GM21367 (cell line): ENCODE results near the gene HGD.
A peak's percentile ranks its signal among the peaks of the same experiment; 100 is the strongest.

Experiments
- ATAC-seq: cut with Tn5 transposase; IDR thresholded peaks from one replicate; pipeline ENCODE4 v1.9.1; 2021; ENCODE audit not compliant: unreplicated experiment

The HGD gene

DNA sequence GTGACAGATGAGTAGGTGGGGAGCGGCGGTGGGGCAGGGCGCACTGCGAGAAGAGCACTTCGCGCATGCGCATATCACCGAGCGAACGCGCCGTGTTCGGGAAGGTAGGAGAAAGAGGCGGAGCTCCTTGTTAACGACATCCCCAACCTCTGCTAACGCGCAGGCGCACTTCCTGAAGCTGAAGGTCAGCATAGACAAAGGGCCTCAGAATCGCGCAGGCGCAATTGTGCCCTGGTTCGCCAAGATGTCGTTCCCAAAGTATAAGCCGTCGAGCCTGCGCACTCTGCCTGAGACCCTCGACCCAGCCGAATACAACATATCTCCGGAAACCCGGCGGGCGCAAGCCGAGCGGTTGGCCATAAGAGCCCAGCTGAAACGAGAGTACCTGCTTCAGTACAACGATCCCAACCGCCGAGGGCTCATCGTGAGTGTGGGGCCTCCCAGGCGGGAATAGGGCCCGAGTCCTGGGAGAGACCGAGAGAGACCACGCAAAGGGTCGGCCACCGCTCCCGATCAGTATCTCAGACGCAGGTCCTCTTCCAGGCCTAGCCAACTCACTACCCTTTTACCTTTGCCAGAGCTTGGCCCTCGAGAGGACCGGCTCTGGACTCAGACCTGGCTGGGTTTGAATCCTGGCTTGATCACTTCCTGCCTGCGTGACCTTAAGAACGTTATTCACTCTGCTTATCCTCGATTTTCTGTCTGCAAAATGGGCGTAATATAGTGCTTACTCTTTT, 85.8 kb downstream of the HGD start, which contains the start of gene NDUFB4:
Gene NDUFB4 (plus strand): TSS at position 221 of the 737 bp plus-strand sequence. CDS start 24 bp downstream, at position 245.
- ATAC-seq: peak; percentile 91

DNA sequence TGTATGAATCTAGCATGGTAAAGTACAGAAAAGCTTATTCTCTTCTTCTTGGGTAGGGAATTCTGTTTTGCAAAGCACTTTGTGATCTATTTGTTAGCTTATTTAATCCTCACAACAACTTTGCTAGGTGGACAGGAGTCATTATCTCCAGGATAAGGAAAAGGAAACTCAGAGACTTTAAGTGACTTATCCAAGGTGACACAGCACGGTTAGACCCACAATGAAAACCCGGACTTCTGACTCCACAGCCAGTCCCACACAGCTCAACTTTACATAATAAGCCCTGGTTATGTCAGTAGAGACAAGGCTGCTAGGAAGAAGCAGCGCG, 86.3 kb downstream of the HGD start:
- no peak for ATAC-seq

DNA sequence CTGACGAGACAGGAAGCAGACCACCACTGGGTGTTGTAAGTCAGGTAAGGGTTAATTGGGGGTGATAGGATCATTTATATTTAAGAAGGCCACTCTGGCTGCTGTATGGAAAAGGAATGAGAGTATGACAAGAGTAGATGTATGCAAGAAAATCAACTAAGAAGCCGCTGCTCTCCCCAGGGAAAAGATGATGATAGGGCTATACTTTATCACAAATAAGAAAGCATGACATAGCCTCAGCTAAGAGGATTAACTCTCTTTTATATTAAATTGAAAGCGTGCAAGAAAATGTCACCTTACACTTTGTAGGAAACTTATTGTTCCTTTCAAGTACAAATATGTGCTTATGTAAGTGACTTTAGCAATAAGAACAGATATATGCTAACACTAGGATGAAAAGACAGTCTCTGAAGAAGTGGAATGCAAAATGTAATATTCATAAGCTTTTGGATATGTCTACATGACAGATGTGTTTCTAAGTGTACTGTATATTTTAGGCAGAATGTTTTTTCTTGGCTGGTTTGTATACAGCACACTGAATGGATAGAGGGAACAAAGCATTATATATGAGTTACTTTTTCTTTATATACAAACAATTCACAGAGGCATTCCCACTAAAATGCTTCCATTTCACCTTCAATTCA, 94.6 kb downstream of the HGD start:
- ATAC-seq: no peak
